HG03066 (cell line): ENCODE measurements around the gene DAPK2.

Experiments used
- ATAC-seq: cut with Tn5 transposase; IDR thresholded peaks from one replicate; pipeline ENCODE4 v1.9.1; 2021; ENCODE audit warnings: low read depth; ENCODE audit not compliant: unreplicated experiment

DAPK2 gene

DNA sequence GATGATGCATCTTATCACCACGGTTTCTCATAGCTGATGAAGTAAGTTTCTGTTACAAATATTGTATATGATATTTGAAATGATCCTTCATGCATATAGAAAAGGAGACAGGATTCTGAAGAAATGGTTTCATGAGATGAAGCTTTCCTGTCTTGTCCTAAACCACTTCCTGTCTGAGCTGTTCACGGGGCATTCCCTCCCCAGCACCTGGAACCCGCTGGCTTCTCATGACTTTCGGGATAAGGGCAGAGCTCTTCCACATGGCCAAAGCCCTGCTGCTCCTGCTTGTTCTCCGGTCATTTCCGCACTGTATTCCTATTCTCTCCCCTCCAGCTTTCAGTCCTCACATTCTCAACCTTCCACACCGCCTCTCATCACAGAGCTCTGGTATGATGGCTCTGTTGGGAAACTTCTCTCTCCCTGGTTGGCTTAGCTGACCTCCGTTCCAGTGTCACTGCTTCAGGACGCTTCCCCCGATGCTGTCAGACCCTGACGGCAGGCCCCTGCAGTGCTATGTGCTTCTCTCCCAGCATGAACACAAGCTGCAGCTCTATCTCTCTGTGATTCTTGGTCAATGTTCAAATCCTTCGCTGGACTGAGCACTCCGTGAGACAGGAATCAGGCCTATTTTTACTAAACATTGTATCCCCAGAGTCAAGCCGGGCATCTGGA lies 125.6 kb downstream of the DAPK2 start:
- no peak for ATAC-seq

DNA sequence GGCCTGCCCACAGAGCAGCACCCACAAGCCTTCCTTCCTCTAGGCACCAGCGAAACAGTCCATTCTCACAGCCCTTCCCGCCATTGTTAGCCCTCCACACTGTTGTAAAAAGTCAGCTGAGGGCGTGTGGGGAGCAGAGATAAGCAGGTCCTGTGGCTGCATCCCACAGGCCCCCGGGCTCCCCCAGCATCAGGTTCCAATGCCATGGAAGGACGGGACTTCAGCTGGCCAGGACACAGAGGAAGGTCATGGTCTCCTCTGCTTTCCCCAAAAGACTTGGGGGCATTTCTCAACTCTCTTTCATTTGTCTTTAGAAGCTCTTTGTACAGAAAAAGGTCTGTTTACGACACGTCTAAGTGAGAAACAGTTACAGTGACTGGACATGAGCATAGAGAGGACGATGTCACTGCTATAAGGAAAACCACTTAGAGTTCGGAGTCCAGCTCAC lies 127.4 kb downstream of the DAPK2 start:
- ATAC-seq = no peak

DNA sequence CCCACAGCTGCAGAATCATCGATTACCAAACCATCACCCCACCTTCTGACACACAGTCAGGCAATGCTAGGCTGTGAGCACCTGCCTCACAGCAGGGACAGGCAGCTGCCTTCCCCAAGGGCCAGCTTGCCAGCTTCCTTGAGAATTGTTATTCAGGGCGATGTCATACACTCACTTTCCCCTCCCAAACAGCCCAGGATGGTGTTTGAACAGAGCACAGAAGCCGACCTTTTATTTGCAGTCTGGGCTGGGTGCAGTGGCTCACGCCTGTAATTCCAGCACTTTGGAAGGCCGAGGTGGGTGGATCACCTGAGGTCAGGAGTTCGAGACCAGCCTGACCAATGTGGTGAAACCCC lies 128.0 kb downstream of the DAPK2 start:
- ATAC-seq = no peak

DNA sequence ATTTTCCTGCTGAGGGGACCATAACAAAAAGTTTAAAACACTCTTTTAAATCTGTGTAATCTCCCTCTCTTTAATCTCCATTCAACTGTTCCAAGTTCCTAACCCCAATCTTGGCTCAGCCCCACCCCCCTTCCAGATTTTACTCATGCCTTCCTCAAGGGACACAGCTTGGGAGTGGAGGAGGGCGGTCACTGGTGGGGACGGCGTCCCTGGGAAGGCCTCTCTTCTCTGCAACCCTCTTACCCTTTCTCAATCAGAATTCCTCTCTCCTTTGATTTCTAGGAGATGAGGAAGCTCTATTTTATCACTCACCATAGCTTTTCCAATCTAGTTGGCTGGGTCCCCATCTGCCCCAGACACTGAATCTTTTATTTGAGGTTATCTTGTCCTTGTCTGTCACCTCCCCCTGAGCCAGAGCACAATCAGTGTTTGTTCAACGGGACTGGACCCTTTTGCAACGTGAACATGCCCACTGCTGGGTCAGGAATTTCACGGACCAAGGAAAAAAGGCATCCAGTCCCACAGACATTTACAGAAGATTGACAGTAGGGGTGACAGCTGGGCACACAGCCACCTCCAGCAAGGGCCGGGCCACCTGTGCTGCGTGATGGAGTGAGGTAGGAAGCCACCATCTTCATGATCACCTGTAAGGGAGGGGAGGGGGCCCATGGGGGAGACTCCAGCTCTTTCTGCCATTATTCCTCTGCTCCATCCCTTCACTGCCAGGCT lies 128.5 kb downstream of the DAPK2 start:
- ATAC-seq = no peak

GRCh38 chr15:63915873-63916771 lies 130.2 kb downstream of the DAPK2 start:
- no peak for ATAC-seq

DNA sequence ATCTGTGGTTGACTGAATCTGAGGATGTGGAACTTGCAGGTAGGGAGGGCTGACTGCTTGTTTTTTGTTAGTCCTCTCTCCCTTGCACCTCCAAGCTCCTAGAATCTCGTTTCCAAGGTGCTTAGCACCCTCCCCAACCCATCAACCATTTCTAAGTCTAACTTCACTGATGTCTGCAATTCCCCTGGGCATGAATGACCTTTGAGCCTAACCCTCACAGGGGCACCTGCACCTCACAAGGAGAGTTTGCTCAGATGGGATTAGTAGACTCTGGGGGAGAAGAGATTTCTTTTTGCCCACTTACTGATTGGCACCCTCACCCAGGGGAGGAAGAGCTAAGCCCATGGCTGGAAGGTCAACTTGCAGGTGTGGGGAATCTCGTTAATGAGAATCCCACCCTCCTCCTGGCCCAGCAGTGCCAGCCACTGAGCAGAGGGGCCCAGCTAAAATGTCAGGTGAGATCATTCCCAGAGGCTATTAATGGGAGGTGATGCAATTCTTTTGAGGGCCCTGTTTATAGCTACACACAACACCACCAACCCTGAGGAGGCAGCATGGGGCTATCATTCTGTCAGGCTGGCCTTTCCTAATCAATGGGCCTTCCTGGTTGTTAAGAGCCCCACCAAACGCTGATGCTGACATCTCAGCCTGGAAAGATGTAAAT lies 130.9 kb downstream of the DAPK2 start:
- ATAC-seq = no peak

GRCh38 chr15:63913786-63914315 lies 132.4 kb downstream of the DAPK2 start:
- no peak for ATAC-seq

DNA sequence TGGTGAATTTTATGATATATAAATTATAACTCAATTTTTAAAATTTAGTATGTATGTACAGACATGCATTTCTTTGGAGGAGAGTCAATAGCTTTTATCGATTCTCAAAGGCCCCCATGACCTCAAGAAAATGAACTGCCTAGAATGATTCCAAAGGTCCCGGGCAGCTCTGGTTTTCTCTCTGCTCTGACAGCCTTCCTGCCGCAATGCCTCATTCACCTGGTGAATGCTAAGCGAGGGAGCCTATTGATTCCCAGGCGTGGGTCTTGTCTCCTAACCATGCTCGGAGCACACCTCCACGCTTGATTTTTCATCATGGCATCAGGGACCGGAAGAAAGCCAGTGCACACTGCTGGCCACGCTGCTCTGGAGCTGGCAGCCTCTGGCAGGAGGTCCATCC lies 132.9 kb downstream of the DAPK2 start:
- no peak for ATAC-seq

DNA sequence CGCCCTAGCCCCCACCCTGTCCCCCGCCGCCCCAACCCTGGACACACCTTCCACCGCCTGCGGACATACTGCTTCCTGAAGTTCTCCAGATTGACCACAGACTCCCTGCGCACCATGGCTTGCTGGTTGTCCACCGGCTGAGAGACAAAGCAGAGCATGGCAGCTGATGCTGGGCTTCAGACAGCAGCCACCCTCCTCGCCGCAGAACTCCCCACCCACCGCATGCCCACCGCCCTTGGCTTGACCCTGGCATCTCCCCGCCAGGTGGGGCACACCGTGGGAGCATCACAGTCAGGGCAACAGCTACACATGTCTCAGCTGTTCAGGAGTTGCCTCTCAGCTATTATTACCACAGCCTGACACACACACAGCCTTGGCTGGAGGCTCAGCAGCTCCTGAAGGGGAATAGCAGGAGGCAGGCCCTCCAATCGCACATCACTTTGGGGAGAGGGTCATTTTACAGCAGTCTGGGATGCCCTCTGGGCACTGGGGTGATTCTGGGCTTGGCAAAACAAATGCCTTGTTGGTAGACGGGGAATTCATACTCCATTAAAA lies 134.1 kb downstream of the DAPK2 start:
- no peak for ATAC-seq

DNA sequence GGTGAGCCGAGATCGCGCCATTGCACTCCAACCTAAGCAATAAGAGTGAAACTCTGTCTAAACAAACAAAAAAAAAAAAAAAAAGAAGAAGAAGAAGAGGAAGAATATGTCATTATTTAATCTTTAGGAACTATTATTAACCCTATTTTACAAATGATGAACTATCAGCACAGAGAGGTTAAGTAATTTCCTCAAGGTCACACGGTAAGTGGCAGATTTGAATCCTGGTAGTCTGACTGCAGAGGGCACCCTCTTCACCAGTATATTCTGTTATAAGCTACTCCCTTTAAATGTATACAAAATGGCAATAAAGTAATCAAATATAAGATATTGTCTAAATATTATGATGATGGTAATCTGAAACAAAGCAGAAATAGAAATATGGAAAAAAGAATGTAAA lies 135.1 kb downstream of the DAPK2 start:
- ATAC-seq = no peak

- ATAC-seq = no peak
These were observed 136.4 kb downstream of the DAPK2 start for GRCh38 chr15:63909819-63910437.

DNA sequence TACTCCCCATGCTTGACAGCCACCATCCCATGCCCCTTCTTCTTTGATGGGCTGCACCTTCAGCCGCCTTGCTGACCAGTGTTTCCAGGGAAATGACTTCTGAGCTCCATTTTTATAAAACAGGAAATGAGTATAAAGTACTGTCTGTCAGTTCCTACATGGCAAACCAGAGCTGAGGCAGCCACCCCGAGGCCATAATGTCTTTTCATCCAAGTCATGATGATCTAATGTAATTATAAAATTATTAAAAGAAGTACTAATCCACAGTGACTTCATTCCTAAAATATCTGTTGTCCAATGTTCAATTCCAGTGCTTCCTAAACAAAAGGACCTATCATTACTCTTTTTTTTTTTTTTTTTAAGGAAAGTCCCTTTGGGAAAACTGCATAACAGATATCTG lies 137.3 kb downstream of the DAPK2 start:
- ATAC-seq = no peak

- no peak for ATAC-seq
These were observed 138.0 kb downstream of the DAPK2 start for GRCh38 chr15:63908281-63908680.

DNA sequence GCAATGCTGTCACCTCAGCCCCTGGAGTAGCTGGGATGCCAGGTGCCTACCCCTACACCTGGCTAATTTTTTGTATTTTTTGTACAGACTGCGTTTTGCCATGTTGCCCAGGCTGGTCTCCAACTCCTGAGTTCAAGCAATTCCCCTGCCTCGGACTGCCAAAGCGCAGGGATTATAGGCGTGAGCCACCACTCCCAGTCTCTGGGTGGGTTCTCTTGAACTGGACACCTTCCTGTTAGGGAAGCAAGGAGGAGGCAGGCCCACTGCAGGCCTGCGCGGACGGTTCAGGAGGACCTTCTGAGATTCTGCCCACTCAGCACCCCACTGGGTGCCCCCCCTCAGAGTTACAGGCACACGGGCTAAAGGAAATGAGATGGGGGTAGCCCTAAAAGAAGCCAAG lies 138.8 kb downstream of the DAPK2 start:
- no peak for ATAC-seq

- ATAC-seq = no peak
These were observed 140.1 kb downstream of the DAPK2 start for GRCh38 chr15:63906266-63906584.

- ATAC-seq = no peak
These were observed 140.6 kb downstream of the DAPK2 start for GRCh38 chr15:63905558-63906265.

DNA sequence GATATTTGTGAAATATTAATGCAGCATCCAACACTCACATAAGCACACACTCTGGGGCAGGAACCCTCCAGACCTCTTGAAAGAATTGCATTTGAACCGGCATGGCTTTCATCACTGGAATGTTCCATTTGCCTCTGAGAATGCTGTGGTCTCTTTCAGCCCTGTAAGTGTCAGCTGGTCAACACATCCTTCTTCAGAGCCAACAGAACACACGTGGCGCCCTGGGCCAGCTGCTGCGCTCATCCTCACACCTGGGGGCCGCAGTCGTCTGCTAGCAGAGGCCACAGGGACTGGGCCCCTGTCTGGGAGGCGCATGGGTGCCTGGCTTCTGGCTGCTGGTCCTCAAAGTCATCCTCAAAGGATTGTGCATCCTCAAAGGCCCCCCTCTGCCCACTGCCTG lies 141.2 kb downstream of the DAPK2 start:
- no peak for ATAC-seq

- ATAC-seq = no peak
These were observed 142.2 kb downstream of the DAPK2 start for GRCh38 chr15:63904042-63904441.

DNA sequence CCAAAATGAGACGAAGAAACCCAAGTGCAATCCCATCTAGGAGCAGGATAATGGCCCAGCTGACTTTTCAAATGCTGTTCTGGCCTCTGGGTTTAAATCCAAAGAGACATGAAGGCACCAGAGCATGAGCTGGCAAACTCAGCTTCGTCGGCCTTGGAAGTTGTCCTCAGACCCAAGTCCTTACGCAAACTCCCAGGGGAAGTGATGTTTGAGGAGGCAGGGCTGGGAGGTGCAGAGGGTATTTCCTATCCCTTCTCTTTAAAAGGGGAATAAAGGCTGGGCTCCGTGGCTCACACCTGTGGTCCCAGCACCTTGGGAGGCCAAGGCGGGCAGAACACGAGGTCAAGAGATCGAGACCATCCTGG lies 143.6 kb downstream of the DAPK2 start:
- no peak for ATAC-seq
